K562 (cell line): ENCODE results near the gene PADI4. TPM values are rescaled to one million over a fixed set of nuclear protein-coding genes. Genes with fewer than 3 reads are reported as not detected.

Experiments used
- ARNT ChIP-seq, 2 experiments: fragments of 450-650 bp; IDR thresholded peaks; 2 replicates each; pipeline ENCODE4 v1.6.1; 2016; ENCODE audit warnings: mild to moderate bottlenecking in 1 of 2
- MCM2 ChIP-seq: fragments of 450-650 bp; IDR thresholded peaks from 2 replicates; pipeline ENCODE4 v1.6.1; 2017; ENCODE audit warnings: low read depth, mild to moderate bottlenecking
- SMARCA5 ChIP-seq: fragments of 450-650 bp; IDR thresholded peaks from 2 replicates; pipeline ENCODE4 v1.6.1; 2016
- ZSCAN32 ChIP-seq: fragments of 450-650 bp; formaldehyde crosslinking; IDR thresholded peaks from 2 replicates; pipeline ENCODE4 v1.4.0; 2020; ENCODE audit warnings: mild to moderate bottlenecking, moderate library complexity
- polyA plus RNA-seq, 8 experiments: library from polyadenylated mRNA; depleted of rRNA in 4 of 8; stranded (reverse) in 5 of 8; unstranded in 3 of 8; fragments of >200 nt; fragmentation: Nextera tagmentation in 2 of 8; fragmentation: Illumina TruSeq in 1 of 8; extraction: Ambion mirVana in 2 of 8; extraction: Trizol in 1 of 8; gene quantifications; 2 replicates each; pipeline versions ENCODE4 v1.2.1 to v1.2.3, GENCODE V29; 2011 to 2014; ENCODE audit warnings: inconsistent platforms in 1 of 8, missing spikeins in 1 of 8
- total RNA-seq, 7 experiments: library from RNA; depleted of rRNA in 6 of 7; stranded (reverse); fragments of >200 nt in 6 of 7; fragmentation: Illumina TruSeq in 2 of 7; extraction: Trizol in 2 of 7; gene quantifications; 2 replicates each; pipeline versions ENCODE4 v1.2.1 to v1.2.3, GENCODE V29; 2011 to 2021; ENCODE audit warnings: low replicate concordance in 1 of 7
- TF ChIP-seq, protein P1 (sequence below): fragments of 450-650 bp; IDR thresholded peaks from 2 replicates; pipeline ENCODE4 v1.6.1; 2016; ENCODE audit warnings: low read depth
- TF ChIP-seq, protein P2 (sequence below): fragments of 450-650 bp; formaldehyde crosslinking; IDR thresholded peaks from 2 replicates; pipeline ENCODE4 v1.4.0; 2020; ENCODE audit warnings: mild to moderate bottlenecking, moderate library complexity
- TF ChIP-seq, protein P3 (sequence below): fragments of 250-450 bp; sonication (Bioruptor Pico); IDR thresholded peaks from 2 replicates; pipeline ENCODE4 v1.4.0; 2020; ENCODE audit warnings: mild to moderate bottlenecking, moderate library complexity

PADI4 gene
- total and polyA plus RNA-seq, 9 of the 15 experiments (the other 6 are each of a cell fraction or from before 2014, with no cell fraction given): 0.22 to 0.33 TPM; not detected in 7

DNA sequence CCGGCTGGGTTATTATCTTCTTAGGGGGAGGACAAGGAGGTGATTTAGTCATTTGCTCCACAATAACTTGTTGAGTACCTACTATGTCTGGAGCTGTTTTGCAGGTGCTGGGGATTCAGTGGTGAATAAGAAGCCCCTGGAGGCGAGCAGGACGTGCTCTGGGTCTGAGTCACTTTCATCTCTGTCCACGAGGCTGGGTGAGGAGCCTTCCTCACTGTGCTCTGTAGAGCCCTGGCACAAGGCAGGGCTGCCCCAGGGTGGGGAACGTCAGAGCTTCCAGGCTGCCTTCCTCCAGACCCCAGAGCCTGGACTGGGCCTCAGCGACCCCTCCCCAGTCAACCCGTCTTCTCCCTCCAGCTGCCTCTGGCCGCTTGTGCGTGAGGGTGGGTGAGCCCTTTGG is 61.5 kb downstream of the PADI4 start (continued):
- TF ChIP-seq ARNT (IDR thresholded peaks at IDR 0.05) (no peak), MCM2 (no peak), ZSCAN32 (CRISPR knock-in tag) (no peak), SMARCA5 (no peak)
- TF ChIP-seq, protein P1, sequence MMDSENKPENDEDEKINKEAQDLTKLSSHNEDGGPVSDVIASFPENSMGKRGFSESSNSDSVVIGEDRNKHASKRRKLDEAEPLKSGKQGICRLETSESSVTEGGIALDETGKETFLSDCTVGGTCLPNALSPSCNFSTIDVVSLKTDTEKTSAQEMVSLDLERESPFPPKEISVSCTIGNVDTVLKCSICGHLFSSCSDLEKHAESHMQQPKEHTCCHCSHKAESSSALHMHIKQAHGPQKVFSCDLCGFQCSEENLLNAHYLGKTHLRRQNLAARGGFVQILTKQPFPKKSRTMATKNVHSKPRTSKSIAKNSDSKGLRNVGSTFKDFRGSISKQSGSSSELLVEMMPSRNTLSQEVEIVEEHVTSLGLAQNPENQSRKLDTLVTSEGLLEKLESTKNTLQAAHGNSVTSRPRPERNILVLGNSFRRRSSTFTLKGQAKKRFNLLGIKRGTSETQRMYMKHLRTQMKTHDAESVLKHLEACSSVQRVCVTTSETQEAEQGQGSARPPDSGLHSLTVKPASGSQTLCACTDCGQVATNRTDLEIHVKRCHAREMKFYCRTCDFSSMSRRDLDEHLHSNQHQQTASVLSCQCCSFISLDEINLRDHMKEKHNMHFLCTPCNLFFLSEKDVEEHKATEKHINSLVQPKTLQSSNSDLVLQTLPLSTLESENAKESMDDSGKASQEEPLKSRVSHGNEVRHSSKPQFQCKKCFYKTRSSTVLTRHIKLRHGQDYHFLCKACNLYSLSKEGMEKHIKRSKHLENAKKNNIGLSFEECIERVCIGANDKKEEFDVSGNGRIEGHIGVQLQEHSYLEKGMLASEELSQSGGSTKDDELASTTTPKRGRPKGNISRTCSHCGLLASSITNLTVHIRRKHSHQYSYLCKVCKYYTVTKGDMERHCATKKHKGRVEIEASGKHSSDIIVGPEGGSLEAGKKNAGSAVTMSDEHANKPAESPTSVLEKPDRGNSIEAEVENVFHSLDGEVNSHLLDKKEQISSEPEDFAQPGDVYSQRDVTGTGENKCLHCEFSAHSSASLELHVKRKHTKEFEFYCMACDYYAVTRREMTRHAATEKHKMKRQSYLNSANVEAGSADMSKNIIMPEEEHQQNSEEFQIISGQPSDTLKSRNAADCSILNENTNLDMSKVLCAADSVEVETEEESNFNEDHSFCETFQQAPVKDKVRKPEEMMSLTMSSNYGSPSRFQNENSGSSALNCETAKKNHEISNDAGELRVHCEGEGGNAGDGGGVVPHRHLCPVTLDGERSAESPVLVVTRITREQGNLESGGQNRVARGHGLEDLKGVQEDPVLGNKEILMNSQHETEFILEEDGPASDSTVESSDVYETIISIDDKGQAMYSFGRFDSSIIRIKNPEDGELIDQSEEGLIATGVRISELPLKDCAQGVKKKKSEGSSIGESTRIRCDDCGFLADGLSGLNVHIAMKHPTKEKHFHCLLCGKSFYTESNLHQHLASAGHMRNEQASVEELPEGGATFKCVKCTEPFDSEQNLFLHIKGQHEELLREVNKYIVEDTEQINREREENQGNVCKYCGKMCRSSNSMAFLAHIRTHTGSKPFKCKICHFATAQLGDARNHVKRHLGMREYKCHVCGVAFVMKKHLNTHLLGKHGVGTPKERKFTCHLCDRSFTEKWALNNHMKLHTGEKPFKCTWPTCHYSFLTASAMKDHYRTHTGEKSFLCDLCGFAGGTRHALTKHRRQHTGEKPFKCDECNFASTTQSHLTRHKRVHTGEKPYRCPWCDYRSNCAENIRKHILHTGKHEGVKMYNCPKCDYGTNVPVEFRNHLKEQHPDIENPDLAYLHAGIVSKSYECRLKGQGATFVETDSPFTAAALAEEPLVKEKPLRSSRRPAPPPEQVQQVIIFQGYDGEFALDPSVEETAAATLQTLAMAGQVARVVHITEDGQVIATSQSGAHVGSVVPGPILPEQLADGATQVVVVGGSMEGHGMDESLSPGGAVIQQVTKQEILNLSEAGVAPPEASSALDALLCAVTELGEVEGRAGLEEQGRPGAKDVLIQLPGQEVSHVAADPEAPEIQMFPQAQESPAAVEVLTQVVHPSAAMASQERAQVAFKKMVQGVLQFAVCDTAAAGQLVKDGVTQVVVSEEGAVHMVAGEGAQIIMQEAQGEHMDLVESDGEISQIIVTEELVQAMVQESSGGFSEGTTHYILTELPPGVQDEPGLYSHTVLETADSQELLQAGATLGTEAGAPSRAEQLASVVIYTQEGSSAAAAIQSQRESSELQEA: no peak
- TF ChIP-seq, protein P2, sequence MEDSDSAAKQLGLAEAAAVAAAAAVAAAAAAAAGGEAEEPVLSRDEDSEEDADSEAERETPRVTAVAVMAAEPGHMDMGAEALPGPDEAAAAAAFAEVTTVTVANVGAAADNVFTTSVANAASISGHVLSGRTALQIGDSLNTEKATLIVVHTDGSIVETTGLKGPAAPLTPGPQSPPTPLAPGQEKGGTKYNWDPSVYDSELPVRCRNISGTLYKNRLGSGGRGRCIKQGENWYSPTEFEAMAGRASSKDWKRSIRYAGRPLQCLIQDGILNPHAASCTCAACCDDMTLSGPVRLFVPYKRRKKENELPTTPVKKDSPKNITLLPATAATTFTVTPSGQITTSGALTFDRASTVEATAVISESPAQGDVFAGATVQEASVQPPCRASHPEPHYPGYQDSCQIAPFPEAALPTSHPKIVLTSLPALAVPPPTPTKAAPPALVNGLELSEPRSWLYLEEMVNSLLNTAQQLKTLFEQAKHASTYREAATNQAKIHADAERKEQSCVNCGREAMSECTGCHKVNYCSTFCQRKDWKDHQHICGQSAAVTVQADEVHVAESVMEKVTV: no peak
- TF ChIP-seq, protein P3, sequence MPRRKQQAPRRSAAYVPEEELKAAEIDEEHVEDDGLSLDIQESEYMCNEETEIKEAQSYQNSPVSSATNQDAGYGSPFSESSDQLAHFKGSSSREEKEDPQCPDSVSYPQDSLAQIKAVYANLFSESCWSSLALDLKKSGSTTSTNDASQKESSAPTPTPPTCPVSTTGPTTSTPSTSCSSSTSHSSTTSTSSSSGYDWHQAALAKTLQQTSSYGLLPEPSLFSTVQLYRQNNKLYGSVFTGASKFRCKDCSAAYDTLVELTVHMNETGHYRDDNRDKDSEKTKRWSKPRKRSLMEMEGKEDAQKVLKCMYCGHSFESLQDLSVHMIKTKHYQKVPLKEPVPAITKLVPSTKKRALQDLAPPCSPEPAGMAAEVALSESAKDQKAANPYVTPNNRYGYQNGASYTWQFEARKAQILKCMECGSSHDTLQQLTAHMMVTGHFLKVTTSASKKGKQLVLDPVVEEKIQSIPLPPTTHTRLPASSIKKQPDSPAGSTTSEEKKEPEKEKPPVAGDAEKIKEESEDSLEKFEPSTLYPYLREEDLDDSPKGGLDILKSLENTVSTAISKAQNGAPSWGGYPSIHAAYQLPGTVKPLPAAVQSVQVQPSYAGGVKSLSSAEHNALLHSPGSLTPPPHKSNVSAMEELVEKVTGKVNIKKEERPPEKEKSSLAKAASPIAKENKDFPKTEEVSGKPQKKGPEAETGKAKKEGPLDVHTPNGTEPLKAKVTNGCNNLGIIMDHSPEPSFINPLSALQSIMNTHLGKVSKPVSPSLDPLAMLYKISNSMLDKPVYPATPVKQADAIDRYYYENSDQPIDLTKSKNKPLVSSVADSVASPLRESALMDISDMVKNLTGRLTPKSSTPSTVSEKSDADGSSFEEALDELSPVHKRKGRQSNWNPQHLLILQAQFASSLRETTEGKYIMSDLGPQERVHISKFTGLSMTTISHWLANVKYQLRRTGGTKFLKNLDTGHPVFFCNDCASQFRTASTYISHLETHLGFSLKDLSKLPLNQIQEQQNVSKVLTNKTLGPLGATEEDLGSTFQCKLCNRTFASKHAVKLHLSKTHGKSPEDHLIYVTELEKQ (CRISPR knock-in tag): no peak
